Mesothelial cell of epicardium (in vitro differentiated cells): ENCODE data around the gene MYLK3. TPM values are rescaled to one million over a fixed set of nuclear protein-coding genes. Genes with fewer than 3 reads are reported as not detected.
A peak's percentile ranks its signal among the peaks of the same experiment; 100 is the strongest.
"Not testable (repeated sequence)": the region's sequence is repeated elsewhere in the genome, so short reads cannot be mapped to it uniquely, and the experiment has no call there.

Source experiments
- DNase-seq, 2 experiments: peaks; one replicate each; pipeline ENCODE4 v3.0.0; 2021; ENCODE audit warnings: low spot score in 2 of 2; ENCODE audit not compliant: unreplicated experiment in 2 of 2
- H3K27ac Mint-ChIP-seq: 2 replicates; pipeline ENCODE4 v1.8.0; 2021; ENCODE audit warnings: mixed read lengths
- H3K27me3 Mint-ChIP-seq: 2 replicates; pipeline ENCODE4 v1.8.0; 2021; ENCODE audit warnings: low read depth, mixed read lengths
- H3K36me3 Mint-ChIP-seq: 2 replicates; pipeline ENCODE4 v1.8.0; 2021; ENCODE audit warnings: mixed read lengths
- H3K4me1 Mint-ChIP-seq: 2 replicates; pipeline ENCODE4 v1.8.0; 2021; ENCODE audit warnings: mixed read lengths
- H3K4me3 Mint-ChIP-seq: 2 replicates; pipeline ENCODE4 v1.8.0; 2021; ENCODE audit warnings: mild to moderate bottlenecking, moderate library complexity, mixed read lengths
- H3K9me3 Mint-ChIP-seq: 2 replicates; pipeline ENCODE4 v1.8.0; 2021; ENCODE audit warnings: mixed read lengths
- total RNA-seq: library from RNA; stranded (reverse); gene quantifications from 3 replicates; pipeline ENCODE4 v1.2.1, GENCODE V29; 2021
- TF ChIP-seq, protein P1 (sequence below): fragments of 200-600 bp; sonication (generic); IDR thresholded peaks from one replicate; pipeline ENCODE4 v1.5.0; 2021; ENCODE audit warnings: antibody characterized with exemption; ENCODE audit not compliant: unreplicated experiment

Gene MYLK3
- total RNA-seq, 1 donor from 2014 or later, result 1.7 TPM

DNA sequence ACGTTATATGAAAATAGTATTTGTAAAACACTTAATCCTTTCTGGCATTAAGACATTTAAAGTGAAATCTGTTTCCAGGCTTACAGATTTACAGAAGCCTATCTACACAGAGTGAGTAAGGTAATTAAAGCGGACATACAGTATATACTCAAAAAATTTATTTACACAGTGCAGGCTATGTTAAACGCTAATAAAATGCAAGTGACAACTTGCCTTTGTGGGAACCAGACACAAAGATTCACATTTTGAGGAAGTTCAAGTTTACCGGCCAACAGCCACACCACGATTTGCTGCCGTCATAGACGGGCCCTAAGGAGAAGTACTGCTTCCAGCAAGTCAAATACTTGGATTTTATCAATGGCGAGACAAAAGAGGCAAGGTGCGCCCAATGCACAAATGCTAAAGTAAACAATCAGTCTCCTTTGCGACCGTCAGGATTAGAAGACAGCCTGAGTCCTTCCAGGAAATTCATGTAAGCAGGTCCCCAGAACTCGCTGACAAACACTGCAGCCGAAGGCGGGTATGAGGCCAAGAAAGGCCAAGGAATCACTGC is 60.0 kb downstream of the MYLK3 start:
- DNase-seq, result no peak
- TF ChIP-seq, protein P1, sequence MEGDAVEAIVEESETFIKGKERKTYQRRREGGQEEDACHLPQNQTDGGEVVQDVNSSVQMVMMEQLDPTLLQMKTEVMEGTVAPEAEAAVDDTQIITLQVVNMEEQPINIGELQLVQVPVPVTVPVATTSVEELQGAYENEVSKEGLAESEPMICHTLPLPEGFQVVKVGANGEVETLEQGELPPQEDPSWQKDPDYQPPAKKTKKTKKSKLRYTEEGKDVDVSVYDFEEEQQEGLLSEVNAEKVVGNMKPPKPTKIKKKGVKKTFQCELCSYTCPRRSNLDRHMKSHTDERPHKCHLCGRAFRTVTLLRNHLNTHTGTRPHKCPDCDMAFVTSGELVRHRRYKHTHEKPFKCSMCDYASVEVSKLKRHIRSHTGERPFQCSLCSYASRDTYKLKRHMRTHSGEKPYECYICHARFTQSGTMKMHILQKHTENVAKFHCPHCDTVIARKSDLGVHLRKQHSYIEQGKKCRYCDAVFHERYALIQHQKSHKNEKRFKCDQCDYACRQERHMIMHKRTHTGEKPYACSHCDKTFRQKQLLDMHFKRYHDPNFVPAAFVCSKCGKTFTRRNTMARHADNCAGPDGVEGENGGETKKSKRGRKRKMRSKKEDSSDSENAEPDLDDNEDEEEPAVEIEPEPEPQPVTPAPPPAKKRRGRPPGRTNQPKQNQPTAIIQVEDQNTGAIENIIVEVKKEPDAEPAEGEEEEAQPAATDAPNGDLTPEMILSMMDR, result no peak
- H3K27ac Mint-ChIP-seq, result no peak overlapping the region

DNA sequence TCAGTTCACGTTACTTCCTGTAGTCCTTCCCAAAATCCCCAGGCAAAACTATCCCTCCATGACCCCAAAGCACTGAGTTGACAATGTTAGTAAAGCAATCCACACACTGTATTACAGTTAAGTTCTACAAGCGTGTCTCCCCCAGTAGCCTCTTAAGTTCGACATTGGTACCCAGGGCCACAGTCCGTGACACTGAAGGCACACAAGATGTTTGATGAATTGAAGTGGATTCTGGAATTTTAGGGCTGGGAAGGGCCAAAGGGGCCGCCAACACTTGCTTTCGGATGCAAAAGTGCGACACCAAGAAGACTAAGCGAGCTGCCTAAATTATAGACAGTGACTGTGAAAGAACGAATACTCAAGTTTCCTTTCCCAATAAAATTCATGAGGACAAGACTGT is 60.7 kb downstream of the MYLK3 start:
- peaks cover 29% of the 10 kb centered on the region for H3K4me1 Mint-ChIP-seq
- H3K27me3 Mint-ChIP-seq, result no peaks in the 10 kb centered on the region
- DNase-seq, result no peak
- no peaks in the 10 kb centered on the region for H3K9me3 Mint-ChIP-seq
- no peak overlapping the region for H3K27ac Mint-ChIP-seq
- TF ChIP-seq, protein P1, result no peak
- no peak overlapping the region for H3K4me3 Mint-ChIP-seq
- peaks cover 3% of the 10 kb centered on the region for H3K36me3 Mint-ChIP-seq

More for the DNA sequence above, 60.0 kb downstream of the MYLK3 start:
- no peaks in the 10 kb centered on the region for H3K9me3 Mint-ChIP-seq
- peaks cover 3% of the 10 kb centered on the region for H3K36me3 Mint-ChIP-seq
- H3K27me3 Mint-ChIP-seq, result no peaks in the 10 kb centered on the region
- H3K4me1 Mint-ChIP-seq, result peaks cover 27% of the 10 kb centered on the region
- no peak overlapping the region for H3K4me3 Mint-ChIP-seq

DNA sequence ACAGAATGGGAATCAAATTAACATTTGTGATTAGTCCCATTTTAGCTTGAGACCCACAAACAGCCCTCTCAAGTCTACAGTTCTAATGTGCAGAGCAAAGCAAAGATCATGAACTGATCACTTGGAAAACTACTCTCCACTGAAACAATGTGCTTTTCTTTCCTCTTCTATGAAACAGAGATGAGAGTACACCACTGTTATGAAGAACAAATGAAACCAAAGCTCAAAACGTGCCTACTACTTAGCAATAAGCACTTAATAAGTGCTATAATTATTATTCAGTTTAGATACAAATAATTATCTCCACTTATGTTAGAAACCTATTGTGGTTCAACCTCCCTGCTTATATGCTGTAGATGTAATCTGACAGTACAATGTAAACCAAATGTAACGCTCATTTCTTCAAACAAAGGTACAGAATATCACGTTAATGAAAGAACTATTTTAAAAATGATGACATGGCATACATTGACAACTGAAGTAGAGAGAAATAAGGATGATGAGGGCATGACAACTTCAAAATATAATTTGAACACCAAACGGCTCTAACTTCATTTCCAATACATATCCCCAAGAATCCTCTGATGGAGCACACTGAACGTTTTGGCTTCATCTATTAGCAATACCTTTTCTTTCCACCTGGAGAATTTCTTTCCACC is 61.2 kb downstream of the MYLK3 start:
- TF ChIP-seq, protein P1, result no peak
- Mint-ChIP-seq H3K36me3 (no peaks in the 10 kb centered on the region), H3K27ac (no peak overlapping the region), H3K9me3 (no peaks in the 10 kb centered on the region), H3K4me3 (no peak overlapping the region), H3K4me1 (peaks cover 29% of the 10 kb centered on the region), H3K27me3 (no peaks in the 10 kb centered on the region)
- DNase-seq, result no peak

DNA sequence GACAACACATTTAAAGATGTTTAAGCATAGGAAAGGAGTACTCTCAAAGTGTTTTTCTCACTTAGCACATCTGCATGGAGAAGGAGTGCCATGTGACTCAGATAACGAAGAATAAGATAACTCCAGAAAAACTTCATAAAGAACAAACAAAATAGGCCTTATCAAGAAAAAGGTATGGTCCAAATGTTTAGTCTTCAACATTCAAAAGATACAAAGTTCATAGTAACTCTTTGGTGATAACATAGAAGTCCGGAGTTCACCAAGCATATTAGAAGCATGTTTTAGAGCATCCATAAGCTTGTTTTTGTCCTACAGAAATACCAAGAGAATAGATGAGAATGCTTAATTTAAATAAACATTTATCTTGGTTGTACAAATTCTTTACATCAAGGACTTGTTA is 66.3 kb downstream of the MYLK3 start:
- not testable (repeated sequence) for H3K27me3 Mint-ChIP-seq, DNase-seq, H3K27ac Mint-ChIP-seq, H3K9me3 Mint-ChIP-seq, H3K4me3 Mint-ChIP-seq
- peaks cover 18% of the 10 kb centered on the region for H3K36me3 Mint-ChIP-seq
- peaks cover 15% of the 10 kb centered on the region for H3K4me1 Mint-ChIP-seq

DNA sequence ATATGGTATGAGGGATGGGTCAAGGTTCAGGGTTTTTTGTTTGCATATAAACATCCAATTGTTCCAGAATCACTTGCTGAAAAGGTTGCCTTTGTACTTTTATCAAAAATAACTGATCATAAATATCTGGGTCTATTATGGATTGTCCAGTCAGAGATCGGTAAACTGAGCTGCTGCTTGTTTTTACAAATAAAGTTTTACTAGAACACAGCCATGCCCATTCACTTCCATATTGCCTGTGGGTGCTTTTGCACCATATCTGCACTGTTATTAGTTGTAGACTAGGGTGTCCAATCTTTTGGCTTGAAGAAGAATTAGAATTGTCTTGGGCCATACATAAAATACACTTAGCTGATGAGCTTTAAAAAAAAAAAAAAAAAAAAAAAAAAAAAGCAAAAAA is 70.2 kb downstream of the MYLK3 start:
- DNase-seq, H3K27ac Mint-ChIP-seq, H3K9me3 Mint-ChIP-seq, H3K27me3 Mint-ChIP-seq, H3K4me3 Mint-ChIP-seq: not testable (repeated sequence)
- H3K4me1 Mint-ChIP-seq, result peaks cover 13% of the 10 kb centered on the region
- peaks cover 36% of the 10 kb centered on the region for H3K36me3 Mint-ChIP-seq

DNA sequence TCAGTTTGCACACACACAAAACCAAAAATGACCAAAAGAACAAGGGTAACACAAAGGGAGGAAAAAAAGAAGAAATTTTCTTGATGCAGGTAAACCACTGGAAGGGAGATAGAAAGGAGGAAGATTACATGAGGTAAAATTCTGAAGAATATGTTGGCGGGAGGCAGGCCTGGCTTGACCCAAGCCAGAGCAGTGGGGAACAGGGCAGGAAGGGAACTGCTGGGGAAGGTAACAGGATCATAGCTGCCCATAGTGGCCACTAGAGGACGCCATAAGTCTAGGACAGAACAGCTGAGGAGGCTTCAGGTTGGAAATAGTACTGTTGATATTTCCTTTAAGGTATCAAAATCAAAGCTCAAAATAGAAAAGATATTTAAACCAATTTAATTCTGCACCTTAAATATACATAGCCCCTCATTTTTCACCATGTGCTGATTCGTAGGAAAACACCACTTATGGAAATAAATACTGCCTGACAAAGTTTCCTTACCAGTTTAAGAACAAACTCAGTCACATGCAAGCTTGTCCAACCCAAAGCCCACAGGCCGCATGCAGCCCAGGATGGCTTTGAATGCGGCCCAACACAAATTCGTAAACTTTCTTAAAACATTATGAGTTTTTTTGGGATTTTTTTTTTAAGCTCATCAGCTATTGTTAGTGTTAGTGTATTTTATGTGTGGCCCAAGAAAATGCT is 74.7 kb downstream of the MYLK3 start:
- no peak overlapping the region for H3K4me3 Mint-ChIP-seq
- peaks cover 22% of the 10 kb centered on the region for H3K4me1 Mint-ChIP-seq
- H3K36me3 Mint-ChIP-seq, result peaks cover 47% of the 10 kb centered on the region
- TF ChIP-seq, protein P1, result peak; percentile 68
- no peaks in the 10 kb centered on the region for H3K9me3 Mint-ChIP-seq
- H3K27ac Mint-ChIP-seq, result peak overlapping the region; percentile 55
- no peaks in the 10 kb centered on the region for H3K27me3 Mint-ChIP-seq
- peak in 1 of 2 experiments; percentile 21 for DNase-seq
